SK-N-SH (cell line): ENCODE measurements around the gene SLC44A2. TPM values are rescaled to one million over a fixed set of nuclear protein-coding genes. Genes with fewer than 3 reads are reported as not detected.
A peak's percentile ranks its signal among the peaks of the same experiment; 100 is the strongest.

Source experiments
- CTCF ChIA-PET: fragments of 300-600, 350-600 bp; formaldehyde crosslinking; extraction: SDS; loops from one replicate; lab custom pipeline; 2021; lab: Yijun Ruan, JAX
- POLR2A ChIA-PET: fragments of 350-600 bp; sonication (Branson Sonifier 250); formaldehyde crosslinking; extraction: SDS; loops from one replicate; lab custom pipeline; 2020; ENCODE audit warnings: antibody characterized with exemption, inconsistent platforms; lab: Yijun Ruan, JAX
- DNase-seq: peaks from one replicate; pipeline ENCODE4 v3.0.0; 2012
- H2AFZ ChIP-seq: fragments of 200-600 bp; sonication (generic); 2 replicates; pipeline ENCODE4 v1.8.1; 2016; ENCODE audit warnings: antibody characterized with exemption, mild to moderate bottlenecking, low read depth
- H3F3A ChIP-seq: fragments of 200-600 bp; sonication (generic); replicated peaks from 2 replicates; pipeline ENCODE3; 2016; ENCODE audit warnings: antibody characterized with exemption, mild to moderate bottlenecking; ENCODE audit not compliant: insufficient read depth
- H3K27ac ChIP-seq, 2 experiments: fragments of 200-500 bp in 1 of 2; fragments of 200-600 bp in 1 of 2; sonication (Bioruptor generic) in 1 of 2; sonication (generic), shearing (Covaris generic) in 1 of 2; 2 replicates each; pipeline versions ENCODE4 v1.5.1 to v1.6.1; 2014 to 2016; ENCODE audit warnings: low read depth in 2 of 2, inconsistent platforms in 1 of 2, low read length in 1 of 2, mild to moderate bottlenecking in 1 of 2, mixed read lengths in 1 of 2
- H3K27me3 ChIP-seq: fragments of 200-600 bp; sonication (generic), shearing (Covaris generic); 2 replicates; pipeline ENCODE4 v1.6.1; 2016; ENCODE audit warnings: mixed run types; ENCODE audit not compliant: insufficient read depth
- H3K36me3 ChIP-seq, 2 experiments: fragments of 200-500 bp in 1 of 2; fragments of 200-600 bp in 1 of 2; sonication (Bioruptor generic) in 1 of 2; sonication (generic) in 1 of 2; replicated peaks in 1 of 2; 2 replicates each; pipeline versions ENCODE3 to v1.5.1; 2014 to 2016; ENCODE audit warnings: low read length in 1 of 2, mild to moderate bottlenecking in 1 of 2; ENCODE audit not compliant: insufficient read depth in 2 of 2, control insufficient read depth in 1 of 2
- H3K4me1 ChIP-seq, 2 experiments: fragments of 200-500 bp in 1 of 2; fragments of 200-600 bp in 1 of 2; sonication (Bioruptor generic) in 1 of 2; sonication (generic), shearing (Covaris generic) in 1 of 2; 2 replicates each; pipeline versions ENCODE4 v1.5.1 to v1.6.1; 2014 to 2016; ENCODE audit warnings: low read depth in 1 of 2, low read length in 1 of 2, mixed run types in 1 of 2; ENCODE audit not compliant: insufficient read depth in 2 of 2, control insufficient read depth in 1 of 2
- H3K4me2 ChIP-seq: fragments of 200-600 bp; sonication (generic), shearing (Covaris generic); 2 replicates; pipeline ENCODE4 v1.6.1; 2017; ENCODE audit warnings: mixed run types
- H3K4me3 ChIP-seq, 2 experiments: fragments of 200-500 bp in 1 of 2; fragments of 200-600 bp in 1 of 2; sonication (Bioruptor generic) in 1 of 2; sonication (generic), shearing (Covaris generic) in 1 of 2; 2 replicates each; pipeline versions ENCODE4 v1.5.1 to v1.8.1; 2014 to 2016; ENCODE audit warnings: low read depth in 2 of 2, inconsistent platforms in 1 of 2, low read length in 1 of 2, mild to moderate bottlenecking in 1 of 2, mixed read lengths in 1 of 2, moderate library complexity in 1 of 2
- H3K79me2 ChIP-seq: fragments of 200-600 bp; sonication (generic); 2 replicates; pipeline ENCODE4 v1.8.1; 2017; ENCODE audit warnings: mild to moderate bottlenecking; ENCODE audit not compliant: insufficient read depth
- H3K9ac ChIP-seq: fragments of 200-600 bp; sonication (generic); 2 replicates; pipeline ENCODE4 v1.6.1; 2017; ENCODE audit warnings: mixed run types
- H3K9me2 ChIP-seq: fragments of 200-600 bp; sonication (generic); 2 replicates; pipeline ENCODE4 v1.6.1; 2017; ENCODE audit warnings: mixed run types
- H3K9me3 ChIP-seq: fragments of 200-600 bp; sonication (generic); 2 replicates; pipeline ENCODE4 v1.6.1; 2017; ENCODE audit warnings: mixed run types, mild to moderate bottlenecking, moderate library complexity
- H4K20me1 ChIP-seq: fragments of 200-600 bp; sonication (generic); 2 replicates; pipeline ENCODE4 v1.6.1; 2017; ENCODE audit warnings: mild to moderate bottlenecking, mixed run types; ENCODE audit not compliant: insufficient read depth
- CHD2 ChIP-seq: fragments of 150-350 bp; IDR thresholded peaks from 2 replicates; pipeline ENCODE4 v1.6.1; 2018; ENCODE audit warnings: low read length; ENCODE audit not compliant: partially characterized antibody
- ELF1 ChIP-seq: IDR thresholded peaks from 2 replicates; pipeline ENCODE4 v1.4.0; 2012
- EP300 ChIP-seq, 2 experiments: IDR thresholded peaks; 2 replicates each; pipeline versions ENCODE4 v1.4.0 to v1.6.1; 2012; ENCODE audit warnings: borderline replicate concordance in 1 of 2, low read depth in 1 of 2, low read length in 1 of 2
- EZH2phosphoT487 ChIP-seq: fragments of 200-600 bp; sonication (generic); IDR thresholded peaks from 2 replicates; pipeline ENCODE4 v1.6.1; 2017; ENCODE audit warnings: low read depth, mixed run types, mild to moderate bottlenecking, antibody characterized with exemption, moderate library complexity, borderline replicate concordance
- FOSL2 ChIP-seq: IDR thresholded peaks from 2 replicates; pipeline ENCODE4 v1.4.0; 2012; ENCODE audit warnings: low read depth, mild to moderate bottlenecking, moderate library complexity, borderline replicate concordance
- FOXJ3 ChIP-seq: sonication (generic); formaldehyde crosslinking; IDR thresholded peaks from 2 replicates; pipeline ENCODE4 v1.5.1; 2020; ENCODE audit warnings: mild to moderate bottlenecking, missing genetic modification reagents
- FOXM1 ChIP-seq: IDR thresholded peaks from 2 replicates; pipeline ENCODE4 v1.4.0; 2012; ENCODE audit warnings: low read depth, mild to moderate bottlenecking
- GABPA ChIP-seq: IDR thresholded peaks from 2 replicates; pipeline ENCODE4 v1.4.0; 2012; ENCODE audit warnings: low read depth, mild to moderate bottlenecking
- GATA2 ChIP-seq: sonication (generic); formaldehyde crosslinking; IDR thresholded peaks from 2 replicates; pipeline ENCODE4 v1.5.0; 2020; ENCODE audit warnings: mild to moderate bottlenecking, missing genetic modification reagents
- JUND ChIP-seq: IDR thresholded peaks from 2 replicates; pipeline ENCODE4 v1.4.0; 2012
- MEF2A ChIP-seq: IDR thresholded peaks from 2 replicates; pipeline ENCODE4 v1.4.0; 2012; ENCODE audit warnings: low read depth, borderline replicate concordance
- MXI1 ChIP-seq: IDR thresholded peaks from 2 replicates; pipeline ENCODE4 v1.6.1; 2012; ENCODE audit warnings: mild to moderate bottlenecking, low read depth, low read length, improper control_type of control experiment
- NFIC ChIP-seq: IDR thresholded peaks from 2 replicates; pipeline ENCODE4 v1.4.0; 2012; ENCODE audit warnings: borderline replicate concordance
- NRF1 ChIP-seq: IDR thresholded peaks from 2 replicates; pipeline ENCODE4 v1.6.1; 2012; ENCODE audit warnings: low read depth, mild to moderate bottlenecking, low read length
- POLR2AphosphoS5 ChIP-seq: IDR thresholded peaks from 2 replicates; pipeline ENCODE4 v1.6.1; 2012; ENCODE audit warnings: low read depth, low read length
- RAD21 ChIP-seq: IDR thresholded peaks from 2 replicates; pipeline ENCODE4 v1.6.1; 2012; ENCODE audit warnings: mild to moderate bottlenecking, low read length
- RCOR1 ChIP-seq: fragments of 150-350 bp; IDR thresholded peaks from 2 replicates; pipeline ENCODE4 v1.6.1; 2017; ENCODE audit warnings: antibody characterized with exemption, low read length
- RFX5 ChIP-seq: IDR thresholded peaks from 2 replicates; pipeline ENCODE4 v1.6.1; 2012; ENCODE audit warnings: mild to moderate bottlenecking, improper control_type of control experiment, low read length
- RXRA ChIP-seq: IDR thresholded peaks from 2 replicates; pipeline ENCODE4 v1.4.0; 2012; ENCODE audit warnings: low read depth, mild to moderate bottlenecking, borderline replicate concordance
- SIN3A ChIP-seq: IDR thresholded peaks from 2 replicates; pipeline ENCODE4 v1.6.1; 2012; ENCODE audit warnings: low read depth, mild to moderate bottlenecking, low read length, moderate library complexity, borderline replicate concordance
- SMC3 ChIP-seq: IDR thresholded peaks from 2 replicates; pipeline ENCODE4 v1.6.1; 2012; ENCODE audit warnings: low read depth, low read length, improper control_type of control experiment
- TCF12 ChIP-seq: IDR thresholded peaks from 2 replicates; pipeline ENCODE4 v1.4.0; 2012
- TEAD4 ChIP-seq: IDR thresholded peaks from 2 replicates; pipeline ENCODE4 v1.4.0; 2012; ENCODE audit warnings: mild to moderate bottlenecking, borderline replicate concordance; ENCODE audit not compliant: insufficient read depth
- YY1 ChIP-seq: IDR thresholded peaks from 2 replicates; pipeline ENCODE4 v1.4.0; 2012; ENCODE audit warnings: low read depth, mild to moderate bottlenecking
- WGBS: methylation state at CpG from one replicate; pipeline ENCODE4 v1.1.6; 2017; ENCODE audit warnings: low lambda C conversion rate; 5-methylcytosine and 5-hydroxymethylcytosine counted together
- polyA plus RNA-seq, 3 experiments: library from polyadenylated mRNA; depleted of rRNA; stranded (reverse); fragments of >200 nt; gene quantifications; 2 replicates each; pipeline ENCODE4 v1.2.3, GENCODE V29; 2012
- TF ChIP-seq, protein P1 (sequence below): IDR thresholded peaks from 2 replicates; pipeline ENCODE4 v1.4.0; 2012; ENCODE audit warnings: low read depth
- TF ChIP-seq, protein P2 (sequence below): IDR thresholded peaks from 2 replicates; pipeline ENCODE4 v1.4.0; 2012; ENCODE audit warnings: low read depth, borderline replicate concordance
- TF ChIP-seq, protein P3 (sequence below): IDR thresholded peaks from 2 replicates; pipeline ENCODE4; 2012
- TF ChIP-seq, protein P4 (sequence below): fragments of 200-600 bp; sonication (generic); IDR thresholded peaks from 2 replicates; pipeline ENCODE4 v1.6.1; 2017; ENCODE audit warnings: antibody characterized with exemption, mild to moderate bottlenecking, moderate library complexity
- TF ChIP-seq, protein P5 (sequence below): fragments of 150-350 bp; IDR thresholded peaks from 2 replicates; pipeline ENCODE4 v1.6.1; 2017; ENCODE audit warnings: antibody characterized with exemption, low read length, low read depth, borderline replicate concordance

Gene SLC44A2
- polyA plus RNA-seq (2012; rRNA removed) = 61.4 and 66.6 TPM in 2 replicates
- polyA plus RNA-seq (2012; cell fraction: cytosol; rRNA removed) = 38.2 and 47.6 TPM in 2 replicates
- 97.7 and 150 TPM in 2 replicates for polyA plus RNA-seq (2012; cell fraction: nucleus; rRNA removed)

DNA sequence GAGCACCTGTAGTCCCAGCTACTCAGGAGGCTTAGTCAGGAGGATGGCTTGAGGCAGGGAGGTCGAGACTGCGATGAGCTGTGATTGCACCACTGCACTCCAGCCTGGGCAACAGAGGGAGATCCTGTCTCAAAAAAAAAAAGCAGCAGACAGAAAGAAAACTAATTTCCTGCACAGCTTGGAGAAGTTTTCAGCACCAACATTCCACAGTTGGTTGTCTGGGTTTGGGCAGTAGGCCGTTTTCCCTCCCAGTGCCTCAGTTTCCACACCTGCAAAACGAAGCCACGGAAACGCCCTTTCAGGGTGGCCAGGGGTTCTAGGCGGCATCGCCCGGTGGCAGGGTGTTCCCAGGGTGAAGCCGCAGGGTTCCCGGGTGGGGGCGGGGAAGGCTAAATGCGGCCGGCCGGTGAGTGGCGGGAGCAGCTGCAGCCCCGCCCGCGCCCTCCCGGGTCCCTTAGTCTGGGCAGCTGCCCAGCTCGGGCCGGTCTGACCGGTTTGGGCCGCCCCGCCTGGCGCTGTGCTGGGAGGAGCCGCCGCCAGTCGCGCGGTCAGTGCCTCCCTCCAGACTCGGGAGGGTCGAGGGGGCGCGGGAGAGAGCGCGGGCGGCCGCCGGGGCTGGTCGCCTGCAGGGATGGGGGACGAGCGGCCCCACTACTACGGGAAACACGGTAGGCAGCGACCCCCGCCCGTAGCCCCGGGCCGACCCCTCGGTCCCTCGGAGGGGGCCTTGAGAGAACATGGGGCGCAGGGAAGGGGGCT is at the start of gene SLC44A2:
TSS of gene SLC44A2 (plus strand) at position 551 of the 759 bp plus-strand sequence. CDS start at position 632, 81 bp downstream.
- CTCF ChIA-PET = interaction anchor here (0.9 to 1.5 kb wide), 4 partner anchors 13 to 45 kb away, joined by 3 to 6 read pairs (median 4); no protein-coding TSS in a partner anchor
- Histone ChIP-seq H3K27ac (peak within 1 kb of the TSS in 1 of 2 experiments; percentile 22; a peak in 1 of 4 replicates), H3K27me3 (no peaks in the 10 kb centered on the region), H3K9me2 (no peaks in the 10 kb centered on the region), H4K20me1 (no peaks in the 10 kb centered on the region), H2AFZ (peak within 1 kb of the TSS; percentile 83; the same call in 1 of the 2 replicates), H3F3A (no peaks in the 10 kb centered on the region), H3K36me3 (peaks cover 4 to 15% of the 10 kb centered on the region in 2 experiments), H3K4me3 (peak within 1 kb of the TSS; percentile 48 to 77), H3K4me1 (peaks cover 0 to 3% of the 10 kb centered on the region in 2 experiments; a peak in 1 of 4 replicates), H3K9me3 (no peaks in the 10 kb centered on the region), H3K9ac (peak within 1 kb of the TSS; percentile 81), H3K4me2 (peak within 1 kb of the TSS; percentile 94), H3K79me2 (peaks cover 58% of the 10 kb centered on the region)
- 8% methylated on average over 25 of the region's 53 CpGs for WGBS
- DNase-seq = peak; percentile 93
- POLR2A ChIA-PET = interaction anchor here (0.6 kb wide), 1 partner anchor 752 kb away, joined by 3 read pairs; no protein-coding TSS in a partner anchor
- TF ChIP-seq, protein P1, sequence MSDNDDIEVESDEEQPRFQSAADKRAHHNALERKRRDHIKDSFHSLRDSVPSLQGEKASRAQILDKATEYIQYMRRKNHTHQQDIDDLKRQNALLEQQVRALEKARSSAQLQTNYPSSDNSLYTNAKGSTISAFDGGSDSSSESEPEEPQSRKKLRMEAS = no peak
- TF ChIP-seq CHD2 = no peak
- TF ChIP-seq GABPA = no peak
- TF ChIP-seq RXRA = no peak
- TF ChIP-seq SMC3 = no peak
- 0 out of 2 replicates have a peak, but pooled peaks have one; percentile 15 for TF ChIP-seq NFIC
- TF ChIP-seq SIN3A = peak; percentile 50; the same call in 1 of the 2 replicates
- TF ChIP-seq TEAD4 = no peak
- TF ChIP-seq, protein P2, sequence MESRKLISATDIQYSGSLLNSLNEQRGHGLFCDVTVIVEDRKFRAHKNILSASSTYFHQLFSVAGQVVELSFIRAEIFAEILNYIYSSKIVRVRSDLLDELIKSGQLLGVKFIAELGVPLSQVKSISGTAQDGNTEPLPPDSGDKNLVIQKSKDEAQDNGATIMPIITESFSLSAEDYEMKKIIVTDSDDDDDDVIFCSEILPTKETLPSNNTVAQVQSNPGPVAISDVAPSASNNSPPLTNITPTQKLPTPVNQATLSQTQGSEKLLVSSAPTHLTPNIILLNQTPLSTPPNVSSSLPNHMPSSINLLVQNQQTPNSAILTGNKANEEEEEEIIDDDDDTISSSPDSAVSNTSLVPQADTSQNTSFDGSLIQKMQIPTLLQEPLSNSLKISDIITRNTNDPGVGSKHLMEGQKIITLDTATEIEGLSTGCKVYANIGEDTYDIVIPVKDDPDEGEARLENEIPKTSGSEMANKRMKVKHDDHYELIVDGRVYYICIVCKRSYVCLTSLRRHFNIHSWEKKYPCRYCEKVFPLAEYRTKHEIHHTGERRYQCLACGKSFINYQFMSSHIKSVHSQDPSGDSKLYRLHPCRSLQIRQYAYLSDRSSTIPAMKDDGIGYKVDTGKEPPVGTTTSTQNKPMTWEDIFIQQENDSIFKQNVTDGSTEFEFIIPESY = no peak
- TF ChIP-seq FOXM1 = no peak
- no peak for TF ChIP-seq RFX5
- 0 out of 2 replicates have a peak, but pooled peaks have one; percentile 52 for TF ChIP-seq POLR2AphosphoS5
- TF ChIP-seq RCOR1 = no peak
- no peak for TF ChIP-seq NRF1
- TF ChIP-seq, protein P3, sequence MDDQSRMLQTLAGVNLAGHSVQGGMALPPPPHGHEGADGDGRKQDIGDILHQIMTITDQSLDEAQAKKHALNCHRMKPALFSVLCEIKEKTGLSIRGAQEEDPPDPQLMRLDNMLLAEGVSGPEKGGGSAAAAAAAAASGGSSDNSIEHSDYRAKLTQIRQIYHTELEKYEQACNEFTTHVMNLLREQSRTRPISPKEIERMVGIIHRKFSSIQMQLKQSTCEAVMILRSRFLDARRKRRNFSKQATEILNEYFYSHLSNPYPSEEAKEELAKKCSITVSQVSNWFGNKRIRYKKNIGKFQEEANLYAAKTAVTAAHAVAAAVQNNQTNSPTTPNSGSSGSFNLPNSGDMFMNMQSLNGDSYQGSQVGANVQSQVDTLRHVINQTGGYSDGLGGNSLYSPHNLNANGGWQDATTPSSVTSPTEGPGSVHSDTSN = peak; percentile 57; the same call in 1 of the 2 replicates
- no peak for TF ChIP-seq FOXJ3 (CRISPR knock-in tag)
- TF ChIP-seq ELF1 = no peak
- TF ChIP-seq, protein P4, sequence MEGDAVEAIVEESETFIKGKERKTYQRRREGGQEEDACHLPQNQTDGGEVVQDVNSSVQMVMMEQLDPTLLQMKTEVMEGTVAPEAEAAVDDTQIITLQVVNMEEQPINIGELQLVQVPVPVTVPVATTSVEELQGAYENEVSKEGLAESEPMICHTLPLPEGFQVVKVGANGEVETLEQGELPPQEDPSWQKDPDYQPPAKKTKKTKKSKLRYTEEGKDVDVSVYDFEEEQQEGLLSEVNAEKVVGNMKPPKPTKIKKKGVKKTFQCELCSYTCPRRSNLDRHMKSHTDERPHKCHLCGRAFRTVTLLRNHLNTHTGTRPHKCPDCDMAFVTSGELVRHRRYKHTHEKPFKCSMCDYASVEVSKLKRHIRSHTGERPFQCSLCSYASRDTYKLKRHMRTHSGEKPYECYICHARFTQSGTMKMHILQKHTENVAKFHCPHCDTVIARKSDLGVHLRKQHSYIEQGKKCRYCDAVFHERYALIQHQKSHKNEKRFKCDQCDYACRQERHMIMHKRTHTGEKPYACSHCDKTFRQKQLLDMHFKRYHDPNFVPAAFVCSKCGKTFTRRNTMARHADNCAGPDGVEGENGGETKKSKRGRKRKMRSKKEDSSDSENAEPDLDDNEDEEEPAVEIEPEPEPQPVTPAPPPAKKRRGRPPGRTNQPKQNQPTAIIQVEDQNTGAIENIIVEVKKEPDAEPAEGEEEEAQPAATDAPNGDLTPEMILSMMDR = no peak
- TF ChIP-seq EP300 (IDR thresholded peaks at IDR 0.05; ENCODE audit: borderline replicate concordance in 1 of 2, low read depth in 1 of 2, low read length in 1 of 2) = peak in 1 of 2 experiments; percentile 30; a peak in 1 of 4 replicates
- TF ChIP-seq GATA2 = no peak
- no peak for TF ChIP-seq MEF2A
- TF ChIP-seq MXI1 = no peak
- TF ChIP-seq RAD21 = no peak
- no peak for TF ChIP-seq YY1
- TF ChIP-seq TCF12 = no peak
- TF ChIP-seq EZH2phosphoT487 = no peak
- TF ChIP-seq, protein P5, sequence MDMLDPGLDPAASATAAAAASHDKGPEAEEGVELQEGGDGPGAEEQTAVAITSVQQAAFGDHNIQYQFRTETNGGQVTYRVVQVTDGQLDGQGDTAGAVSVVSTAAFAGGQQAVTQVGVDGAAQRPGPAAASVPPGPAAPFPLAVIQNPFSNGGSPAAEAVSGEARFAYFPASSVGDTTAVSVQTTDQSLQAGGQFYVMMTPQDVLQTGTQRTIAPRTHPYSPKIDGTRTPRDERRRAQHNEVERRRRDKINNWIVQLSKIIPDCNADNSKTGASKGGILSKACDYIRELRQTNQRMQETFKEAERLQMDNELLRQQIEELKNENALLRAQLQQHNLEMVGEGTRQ = no peak
- no peak for TF ChIP-seq JUND
- TF ChIP-seq FOSL2 = no peak
